Hematopoietic multipotent progenitor cell (in vitro differentiated cells): ENCODE data around the gene FANCD2. TPM values are rescaled to one million over a fixed set of nuclear protein-coding genes. Genes with fewer than 3 reads are reported as not detected.
"Not testable (repeated sequence)": the region's sequence is repeated elsewhere in the genome, so short reads cannot be mapped to it uniquely, and the experiment has no call there.

Source experiments
- DNase-seq, 3 donors: peaks; one replicate each; pipeline ENCODE4 v3.0.0-alpha.2; 2011 to 2015; ENCODE audit warnings: low read depth in 2 of 3, low spot score in 2 of 3
- total RNA-seq: library from RNA; depleted of rRNA; stranded (reverse); fragments of >200 nt; gene quantifications from one replicate; pipeline ENCODE4 v1.2.3, GENCODE V29; 2012

The FANCD2 gene
- 8.9 TPM for total RNA-seq

DNA sequence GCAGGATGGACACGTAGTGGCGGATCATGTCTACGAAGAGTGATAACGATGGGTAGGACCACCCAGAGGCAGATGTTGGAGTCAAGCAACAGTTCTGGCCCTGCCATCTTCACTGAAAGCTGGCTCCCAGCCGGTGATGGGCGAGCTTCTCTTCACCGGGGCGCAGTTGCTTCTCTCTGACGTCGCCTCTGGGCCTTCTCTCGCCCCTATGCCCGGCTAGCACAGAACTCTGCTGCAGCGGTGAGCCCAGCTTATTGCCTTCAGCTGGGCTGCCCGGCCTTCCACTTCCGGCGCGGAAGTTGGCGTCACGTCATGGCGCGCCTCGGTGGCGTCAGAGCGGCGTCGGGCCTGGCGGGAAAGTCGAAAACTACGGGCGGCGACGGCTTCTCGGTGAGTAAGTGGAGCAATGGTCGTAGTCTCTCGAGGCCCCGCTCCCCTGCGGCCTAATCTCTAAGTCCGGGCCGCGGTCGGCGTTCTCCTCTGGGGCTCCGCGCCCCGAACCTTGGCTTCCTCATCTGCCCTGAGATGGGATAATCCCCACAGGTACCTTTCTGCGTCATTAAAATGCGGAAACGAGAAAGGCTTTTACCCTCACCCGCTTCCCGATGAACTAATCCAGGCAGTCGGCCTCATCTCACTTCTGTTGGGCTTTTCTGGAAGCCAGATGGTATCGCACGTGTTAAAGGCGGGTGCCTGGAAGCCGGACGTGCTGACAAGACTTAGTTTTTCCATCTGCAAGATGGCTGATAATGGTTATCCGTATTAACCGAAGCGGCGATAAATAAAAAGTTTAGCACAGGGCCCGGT, at the start of gene FANCD2:
Gene FANCD2, plus strand, starts transcription at position 354 of the 807 bp plus-strand sequence. CDS start 2,221 bp downstream, outside the sequence.
- DNase-seq: peak; percentile 91 to 97 (median 93)

DNA sequence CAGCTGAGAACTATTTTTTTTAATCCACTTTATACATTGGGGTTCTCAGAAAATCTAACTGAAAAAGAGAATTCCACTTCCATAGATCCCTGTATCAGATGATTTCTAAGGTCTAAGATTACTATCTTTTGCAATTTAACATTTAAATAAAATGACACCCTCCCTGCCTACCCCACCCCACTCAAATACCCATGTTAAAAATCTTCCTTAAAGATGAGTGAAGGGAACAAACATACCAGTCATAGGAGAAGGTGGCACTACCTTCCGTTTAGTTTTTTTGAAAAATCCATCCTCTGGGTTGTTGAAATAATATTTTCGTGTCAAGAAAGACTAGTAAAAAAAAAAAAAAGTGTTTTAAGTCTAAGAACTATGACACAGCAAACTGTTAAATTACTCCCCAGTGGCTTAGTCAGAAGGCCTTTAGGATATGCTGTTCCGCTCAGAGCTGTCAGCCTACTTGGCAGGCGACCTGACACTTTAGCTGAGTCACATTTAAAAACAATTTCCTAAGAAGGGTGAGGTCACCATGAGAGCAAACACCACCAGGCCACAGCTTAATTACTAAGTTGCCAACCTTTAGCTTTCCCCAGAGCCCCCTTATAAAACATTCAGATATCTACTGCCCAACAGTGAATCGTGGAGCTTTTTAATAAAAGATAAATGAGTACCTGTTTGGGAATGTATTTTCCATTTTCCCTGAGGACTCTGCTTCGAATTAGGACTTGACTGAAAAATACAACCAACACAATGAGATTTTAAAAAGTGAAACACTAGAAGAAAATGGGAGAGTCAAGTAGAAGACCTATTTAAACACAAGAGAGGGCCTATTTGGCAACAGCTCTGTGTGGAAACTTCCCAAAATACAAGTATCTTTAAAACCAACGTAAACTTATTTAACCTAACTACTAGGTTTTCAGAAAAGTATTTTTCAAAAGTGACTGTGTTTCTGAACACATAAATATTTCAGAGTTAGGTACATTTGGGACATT, 49.2 kb upstream of the FANCD2 start:
- DNase-seq: peak in 2 of 3 donors; percentile 93 to 96

DNA sequence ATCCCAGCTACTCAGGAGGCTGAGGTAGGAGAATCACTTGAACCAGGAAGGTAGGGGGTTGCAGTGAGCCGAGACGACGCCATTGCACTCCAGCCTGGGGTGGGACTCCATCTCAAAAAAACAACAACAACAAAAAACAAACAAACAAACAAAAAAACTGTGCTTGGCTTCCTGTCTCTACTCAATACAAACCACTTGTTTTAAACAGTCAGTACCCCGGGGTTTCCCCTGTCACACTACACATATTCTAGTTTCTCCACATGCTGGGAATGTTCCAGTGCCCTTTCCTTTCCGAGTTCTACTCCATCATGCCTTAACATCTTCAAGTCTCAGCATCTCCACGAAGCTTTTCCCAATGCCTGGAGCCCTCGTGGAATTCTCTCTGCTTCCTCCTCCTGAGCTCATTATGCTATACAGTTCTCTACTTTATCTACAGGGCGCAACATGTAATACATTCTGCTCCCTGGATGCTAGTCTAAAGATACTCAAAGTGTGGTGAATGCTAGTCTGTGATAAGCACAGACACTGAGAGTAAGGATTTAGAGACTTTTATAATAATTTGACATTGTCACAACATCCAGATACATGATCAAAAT, 47.4 kb upstream of the FANCD2 start:
- no peak for DNase-seq

DNA sequence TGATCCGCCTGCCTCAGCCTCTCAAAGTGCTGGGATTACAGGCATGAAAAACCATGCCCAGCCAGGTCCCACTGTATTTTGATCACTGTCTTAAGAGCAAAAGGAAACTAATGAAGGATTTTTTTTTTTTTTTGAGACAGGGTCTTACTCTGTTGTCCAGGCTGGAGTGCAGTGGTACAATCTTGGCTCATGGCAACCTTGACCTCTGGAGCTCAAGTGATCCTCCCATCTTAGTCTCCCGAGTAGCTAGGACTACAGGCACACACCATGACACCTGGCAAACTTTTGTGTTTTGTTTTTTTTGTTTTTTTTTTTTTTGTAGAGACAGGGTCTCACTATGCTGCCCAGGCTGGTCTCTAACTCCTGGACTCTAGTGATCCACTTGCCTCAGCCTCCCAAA, 46.0 kb upstream of the FANCD2 start:
- no peak for DNase-seq

DNA sequence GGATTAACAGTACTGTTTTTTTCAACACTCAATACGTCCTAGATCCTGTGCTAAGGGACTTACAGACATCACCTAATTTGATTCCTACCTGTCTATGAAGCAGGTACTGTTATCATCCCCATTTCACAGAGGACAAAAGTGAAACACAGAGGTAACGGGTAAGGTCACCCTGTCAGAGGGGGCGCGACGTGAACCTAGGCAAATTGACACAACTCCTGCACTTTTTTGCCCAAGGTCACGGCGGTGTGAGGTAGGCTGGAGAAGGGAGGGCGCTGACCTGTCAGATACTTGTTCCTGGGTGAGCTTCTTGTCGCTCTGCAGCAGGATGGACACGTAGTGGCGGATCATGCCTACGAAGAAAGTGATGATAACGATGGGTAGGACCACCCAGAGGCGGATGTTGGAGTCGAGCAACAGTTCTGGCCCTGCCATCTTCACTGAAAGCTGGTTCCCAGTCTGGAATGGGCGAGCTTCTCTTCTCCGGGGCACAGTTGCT, 40.0 kb upstream of the FANCD2 start:
- no peak for DNase-seq

DNA sequence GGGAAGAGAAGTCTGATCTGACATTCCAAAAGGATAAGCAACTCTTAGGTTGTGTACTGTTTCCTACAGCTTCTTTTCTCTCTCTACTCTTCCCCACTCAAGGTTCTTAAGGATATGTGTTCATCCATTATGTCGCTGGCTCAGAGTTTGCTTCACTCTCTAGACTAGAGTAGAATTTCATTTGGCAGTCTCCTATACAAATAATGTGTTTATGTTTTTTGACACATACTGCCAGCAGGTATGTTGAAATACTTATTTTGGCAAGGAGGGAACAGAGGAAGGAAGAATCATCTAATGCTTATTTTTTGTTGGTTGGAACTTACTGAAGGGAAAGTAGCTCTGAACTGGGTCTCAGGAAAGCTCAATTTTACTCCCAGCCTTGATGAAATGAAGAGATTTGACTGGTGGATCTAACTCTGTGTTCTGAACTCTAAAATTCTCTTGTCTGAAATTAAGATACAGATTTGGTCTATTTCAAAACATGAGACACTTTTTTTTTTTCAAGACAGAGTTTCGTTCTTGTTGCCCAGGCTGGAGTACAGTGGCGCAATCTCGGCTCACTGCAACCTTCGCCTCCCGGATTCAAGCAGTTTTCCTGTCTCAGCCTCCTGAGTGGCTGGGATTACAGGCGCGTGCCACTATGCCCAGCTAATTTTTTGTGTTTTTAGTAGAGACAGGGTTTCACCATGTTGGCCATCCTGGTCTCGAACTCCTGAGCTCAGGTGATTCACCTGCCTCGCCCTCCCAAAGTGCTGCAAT, 32.0 kb upstream of the FANCD2 start:
- DNase-seq: no peak

DNA sequence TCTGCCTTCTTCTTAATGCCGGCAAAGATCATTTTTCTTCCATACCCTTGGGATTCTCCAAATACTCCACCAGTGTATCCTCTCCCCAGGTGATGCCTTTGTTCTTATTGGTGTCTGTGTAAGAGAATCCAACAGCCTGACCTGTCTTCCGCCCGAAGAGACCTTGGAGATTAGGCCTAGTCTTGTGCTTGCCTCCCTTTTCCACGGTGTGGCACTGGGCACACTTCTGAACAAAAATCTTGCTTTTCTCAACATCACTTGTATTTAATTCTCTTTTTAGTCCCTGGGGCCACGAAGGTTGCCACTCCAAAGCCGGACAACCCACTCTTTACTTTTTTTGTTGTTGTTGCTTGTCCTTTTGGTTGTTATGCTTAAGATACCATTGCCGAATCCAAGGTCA, 25.6 kb upstream of the FANCD2 start:
- no peak for DNase-seq

DNA sequence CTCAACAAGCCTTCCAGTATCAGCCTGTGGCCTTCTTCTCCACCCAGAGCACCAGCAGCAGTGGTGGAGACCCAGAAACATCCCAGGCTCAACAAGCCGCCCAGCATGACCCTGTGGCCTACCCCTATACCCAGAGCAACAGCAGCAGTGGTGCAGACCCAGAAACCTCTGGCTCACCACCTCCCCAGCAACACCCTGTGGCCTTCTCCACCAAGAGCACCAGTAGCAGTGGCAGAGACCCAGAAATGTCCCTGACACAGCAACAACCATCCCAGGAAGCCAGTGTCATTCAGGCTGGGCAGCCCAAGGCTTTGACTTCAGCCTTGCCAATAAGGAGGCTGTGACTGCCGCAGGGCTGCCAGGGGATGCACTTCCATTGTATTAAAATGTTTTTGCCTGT, 23.3 kb upstream of the FANCD2 start:
- no peak for DNase-seq

DNA sequence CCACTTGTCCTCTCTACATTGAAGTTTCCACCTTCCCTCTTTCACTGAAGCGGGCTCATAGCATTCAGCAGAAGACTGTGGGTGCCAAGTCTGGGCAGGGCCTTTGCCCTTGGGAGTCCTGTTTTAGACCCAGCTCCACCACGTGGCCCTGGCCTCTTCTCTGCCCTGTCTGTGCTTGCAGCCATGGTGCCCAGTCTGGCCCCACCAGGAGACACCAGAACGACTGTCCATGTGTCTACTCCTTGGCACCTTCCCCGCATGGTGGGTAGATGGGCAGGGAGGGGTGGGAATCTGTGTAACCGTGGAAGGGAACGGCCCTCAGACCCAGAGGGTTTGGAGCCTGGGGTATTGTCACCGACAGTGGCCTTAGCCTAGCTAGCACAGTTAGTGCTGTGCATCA, 21.7 kb upstream of the FANCD2 start:
- no peak for DNase-seq

DNA sequence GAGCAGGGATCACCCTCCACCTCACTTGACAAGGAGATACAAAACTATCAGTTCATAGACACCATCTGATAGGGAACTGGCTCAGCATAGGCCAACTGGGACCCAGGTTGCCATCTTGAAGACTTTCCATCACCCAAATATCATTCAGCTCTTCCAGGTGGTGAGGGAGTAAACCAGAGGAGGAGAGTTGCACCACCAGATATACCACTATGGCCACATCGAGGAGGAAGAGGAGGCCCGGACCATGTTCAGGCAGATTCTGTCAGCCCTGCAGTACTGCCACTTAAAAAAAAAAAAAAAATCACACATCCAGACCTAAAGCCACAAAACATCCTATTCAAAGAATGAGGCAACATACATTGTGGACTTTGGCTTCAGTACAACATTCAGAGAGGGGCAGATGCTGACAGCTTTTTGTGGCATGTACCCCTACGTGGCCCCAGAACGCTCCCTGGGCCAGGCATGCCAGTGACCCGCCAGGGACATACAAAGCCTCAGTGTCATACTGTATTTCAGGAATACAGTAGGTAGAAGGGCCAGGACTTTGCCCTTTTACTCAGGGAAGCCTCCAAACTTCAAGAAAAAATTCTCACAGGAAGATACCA, 21.2 kb upstream of the FANCD2 start:
- DNase-seq: no peak

DNA sequence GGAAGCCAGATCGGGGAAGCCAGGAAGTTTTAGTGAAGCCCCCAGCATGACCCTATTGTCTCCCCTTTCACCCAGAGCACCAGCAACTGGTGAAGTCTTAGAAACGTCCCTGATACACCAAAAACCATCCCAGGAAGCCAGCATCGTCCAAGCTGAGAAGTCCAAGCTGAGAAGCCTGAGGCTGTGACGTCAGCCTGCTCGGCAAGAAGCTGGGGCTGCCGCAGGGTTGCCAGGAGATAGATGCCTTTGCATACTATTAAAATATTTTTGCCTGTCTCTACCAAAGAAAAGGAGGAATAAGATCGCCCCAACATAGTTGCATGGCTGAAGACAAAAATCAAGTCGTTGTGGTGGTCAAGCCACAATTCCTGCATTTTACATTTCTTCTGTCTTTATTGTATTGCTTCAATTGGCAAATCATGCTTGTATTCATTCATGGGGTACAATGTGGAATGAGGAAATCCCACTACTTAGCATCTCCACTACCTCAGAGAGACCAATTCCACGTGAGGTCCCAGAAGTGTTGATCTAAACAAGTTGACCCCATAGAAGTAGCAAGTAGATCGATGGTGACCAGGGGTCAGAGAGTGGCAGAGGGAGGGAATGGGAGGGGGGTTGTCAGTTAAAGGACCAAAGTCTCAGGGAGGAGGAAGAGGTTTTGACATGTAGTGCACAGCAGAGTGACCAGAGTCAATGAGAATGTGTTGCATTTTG, 20.0 kb upstream of the FANCD2 start:
- no peak for DNase-seq

DNA sequence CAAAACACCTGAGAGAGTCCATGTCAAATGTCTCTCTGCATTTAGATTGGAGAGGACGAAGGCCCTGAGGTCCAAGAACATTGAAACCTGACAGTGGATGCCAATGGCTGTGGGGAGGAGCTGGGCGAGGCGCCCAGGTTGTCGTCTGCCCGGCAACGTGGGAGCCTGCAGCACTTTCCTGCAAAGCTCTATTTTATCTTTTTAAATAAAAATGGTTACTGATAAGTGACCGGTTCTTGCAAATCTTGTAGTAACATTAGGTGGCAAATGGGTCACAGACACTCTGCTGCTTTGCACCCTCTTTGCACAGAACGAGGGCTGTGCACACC, 19.5 kb upstream of the FANCD2 start:
- DNase-seq: no peak

DNA sequence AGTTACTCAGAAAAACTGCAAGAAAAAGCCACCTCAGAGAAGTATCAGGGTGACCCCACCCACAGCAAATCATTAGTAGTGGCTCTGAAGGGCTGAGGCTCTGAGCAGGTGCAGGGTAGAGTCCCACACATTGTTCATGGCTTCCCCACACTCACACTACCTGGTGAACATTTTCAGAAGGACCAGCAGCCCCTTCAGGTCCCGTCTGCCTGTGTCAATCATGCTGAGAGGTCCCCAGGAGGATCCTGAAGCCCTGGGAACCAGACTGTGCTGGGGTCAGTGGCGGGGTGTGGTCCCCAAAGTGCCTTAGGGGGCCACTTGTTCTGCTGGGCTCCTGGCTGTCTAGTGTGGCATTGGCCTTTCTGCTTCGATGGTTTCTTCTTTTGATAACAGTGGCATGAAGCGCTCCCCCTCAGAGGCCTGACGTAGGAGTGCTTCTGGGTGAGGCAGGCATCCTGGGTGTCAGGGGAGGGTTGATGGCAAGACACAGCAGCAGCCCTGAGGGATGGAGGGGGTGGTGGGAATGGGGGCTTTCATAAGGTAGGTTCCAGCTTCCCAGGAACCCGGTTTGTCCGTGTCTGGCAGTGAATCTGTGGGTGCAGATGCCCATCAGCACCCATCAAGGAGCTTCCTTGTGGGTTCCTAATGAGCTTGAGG, 19.0 kb upstream of the FANCD2 start:
- DNase-seq: no peak

DNA sequence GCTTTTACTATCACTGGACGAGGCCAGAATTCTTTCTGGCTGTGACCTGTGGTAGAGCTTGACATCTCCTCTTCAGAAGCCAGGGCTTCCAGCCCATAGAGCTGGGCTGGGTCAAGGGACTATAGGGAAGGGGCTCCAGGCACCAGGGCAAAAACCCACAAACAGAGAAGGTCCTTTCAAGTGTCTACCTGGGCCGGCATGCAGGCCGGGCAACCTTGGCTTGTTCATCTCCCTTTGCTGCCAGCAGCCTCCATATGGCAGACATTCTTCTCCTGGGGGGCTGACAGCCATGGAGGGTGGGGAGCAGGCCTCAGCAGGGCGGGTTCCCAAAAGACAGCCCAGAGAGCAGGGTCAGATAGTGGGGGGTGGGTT, 18.0 kb upstream of the FANCD2 start:
- not testable (repeated sequence) for DNase-seq

DNA sequence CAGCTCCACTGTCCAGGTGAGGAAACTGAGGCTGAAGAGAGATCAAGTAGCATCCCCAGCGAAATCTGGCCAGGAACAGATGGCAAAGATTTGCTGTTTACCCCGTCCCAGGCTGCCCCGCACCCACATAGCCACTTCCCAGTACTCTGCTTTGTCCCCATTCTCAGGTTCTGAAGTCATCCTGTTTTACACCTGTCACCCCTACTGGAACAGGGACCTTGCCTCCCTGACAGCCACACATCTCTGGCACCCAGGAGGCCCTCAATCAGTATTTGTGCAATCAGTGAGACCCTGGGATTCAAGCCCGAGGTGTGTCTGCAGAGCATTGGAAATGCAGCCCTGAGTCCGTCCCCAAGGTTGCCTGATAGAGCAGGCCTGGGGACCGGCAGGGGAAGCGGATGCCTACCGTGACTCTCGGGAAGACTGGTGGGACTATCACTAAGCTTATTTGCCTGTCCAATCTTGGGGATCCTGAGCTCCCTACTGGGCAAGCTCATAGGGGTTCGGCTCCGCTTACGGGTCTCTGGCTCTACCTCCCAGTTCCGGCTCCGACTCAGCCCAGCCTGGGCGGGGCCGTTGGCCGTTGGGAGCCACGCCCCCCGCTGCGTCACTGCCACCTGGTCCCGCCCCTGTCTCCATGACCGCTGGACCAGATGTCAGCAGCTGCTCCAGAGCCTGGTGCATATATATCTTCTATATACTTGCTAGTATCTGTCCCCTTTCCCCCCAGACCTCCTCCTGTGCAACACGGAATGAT, 17.5 kb upstream of the FANCD2 start:
- peak; percentile 65 to 84 (median 80) for DNase-seq

DNA sequence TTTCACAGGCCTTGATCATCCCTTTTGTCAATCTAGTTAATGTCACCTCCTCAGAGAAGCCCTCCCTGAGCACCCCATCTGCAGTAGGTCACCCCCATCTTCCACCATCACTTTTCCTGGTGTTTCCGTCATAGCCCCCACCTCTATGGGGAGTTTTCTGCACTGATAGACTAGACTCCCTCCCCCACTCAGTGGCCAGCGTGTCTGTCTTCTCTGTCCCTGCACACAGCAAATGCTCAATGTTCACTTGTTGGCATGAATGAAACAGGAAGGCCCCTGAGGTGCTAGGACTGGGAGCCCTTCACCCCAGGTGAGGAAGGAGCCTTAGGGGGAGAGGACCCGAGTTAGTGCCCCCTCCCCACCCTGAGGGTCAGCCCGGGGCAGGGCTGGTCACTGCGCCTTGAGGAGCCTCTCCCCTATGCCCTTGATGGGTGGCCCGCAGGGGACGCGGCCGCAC, 15.8 kb upstream of the FANCD2 start:
- no peak for DNase-seq

DNA sequence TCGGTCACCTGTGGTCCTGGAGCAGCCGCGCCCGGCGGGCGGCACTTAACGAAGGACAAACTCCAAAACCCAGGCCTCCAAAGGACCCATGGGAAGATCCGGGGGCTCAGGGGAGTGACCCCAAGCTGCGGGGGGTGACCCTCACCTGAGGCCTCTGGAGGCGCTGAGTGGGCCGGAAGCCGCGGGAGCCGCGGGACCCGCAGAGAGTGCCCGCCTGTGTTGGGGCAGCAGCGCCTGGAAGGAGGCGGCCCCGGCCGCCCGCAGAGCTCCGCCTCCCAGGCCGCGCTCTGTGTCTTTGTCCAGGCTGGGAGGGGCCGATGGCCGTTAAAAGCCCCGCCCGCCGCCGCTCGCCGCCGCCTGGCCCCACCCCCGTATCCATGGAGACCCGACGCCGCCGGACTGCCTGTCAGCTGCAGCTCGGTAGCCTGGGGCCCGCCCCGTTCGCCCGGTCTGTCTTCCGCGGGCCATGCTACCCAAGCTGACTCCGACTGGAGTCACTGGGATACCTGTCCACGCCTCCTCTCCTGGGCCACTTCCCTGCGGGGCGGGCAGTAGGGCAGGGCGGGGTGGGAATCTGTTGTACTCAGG, 15.3 kb upstream of the FANCD2 start:
- DNase-seq: peak in 2 of 3 donors; percentile 83 to 85

DNA sequence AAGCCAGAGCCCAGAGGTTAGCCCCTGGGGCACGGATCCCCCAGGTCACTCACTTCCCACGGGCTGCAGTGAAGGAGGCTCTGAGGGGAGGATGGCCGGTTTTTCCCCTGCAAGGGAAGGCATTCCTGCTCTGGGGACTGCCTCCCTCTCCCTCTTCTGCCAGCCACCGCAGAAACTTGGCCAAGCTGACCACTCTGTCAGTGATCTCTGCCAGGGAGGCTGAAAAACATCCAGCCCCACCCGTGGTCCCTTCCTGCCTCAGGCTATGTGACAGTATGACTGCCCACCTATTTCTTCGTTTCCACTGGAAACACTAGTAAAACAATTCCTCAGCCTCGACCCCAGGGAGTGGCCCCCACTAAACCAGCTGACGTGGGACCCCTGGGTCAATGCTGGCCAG, 14.6 kb upstream of the FANCD2 start:
- no peak for DNase-seq
